ENCODE measurements around the gene TEX38.
"Not testable (repeated sequence)": the region's sequence is repeated elsewhere in the genome, so short reads cannot be mapped to it uniquely, and the experiment has no call there.

The TEX38 gene

GRCh38 chr1:46655848-46656247, 15.8 kb upstream of the TEX38 start:
- no peak overlapping the region for H3K27ac ChIP-seq
- TF ChIP-seq ZFX (IDR thresholded peaks at IDR 0.05) (no peak), CTCF (conservative IDR thresholded peaks at IDR 0.05) (no peak)

DNA sequence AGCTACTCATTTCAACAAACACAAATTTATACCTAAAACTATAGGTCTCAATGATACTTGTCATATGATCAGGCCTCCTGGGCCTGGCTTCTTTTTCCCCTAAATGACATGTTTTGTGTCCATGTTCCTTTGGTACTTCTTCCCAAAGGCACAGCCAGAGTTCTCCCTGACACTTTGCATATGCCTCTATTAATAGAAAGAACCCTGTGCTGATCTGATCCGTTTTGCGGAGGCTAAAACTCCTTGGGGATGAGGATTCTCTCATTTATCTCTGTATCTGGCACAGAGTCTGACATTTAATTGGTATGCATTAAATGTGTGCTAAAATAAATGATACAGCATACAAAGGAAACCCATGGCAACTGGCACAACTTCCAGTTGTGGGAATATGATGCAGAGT, 15.0 kb upstream of the TEX38 start:
- TF ChIP-seq CTCF (conservative IDR thresholded peaks at IDR 0.05): no peak
- no peak overlapping the region for H3K27ac ChIP-seq

GRCh38 chr1:46657775-46658174, 13.9 kb upstream of the TEX38 start:
- TF ChIP-seq ZFX (IDR thresholded peaks at IDR 0.05) (no peak), CTCF (conservative IDR thresholded peaks at IDR 0.05) (no peak)
- no peak overlapping the region for H3K27ac ChIP-seq

GRCh38 chr1:46659307-46659870, 12.3 kb upstream of the TEX38 start:
- no peak for TF ChIP-seq ZFX (IDR thresholded peaks at IDR 0.05)
- no peak for TF ChIP-seq CTCF (conservative IDR thresholded peaks at IDR 0.05)
- no peak overlapping the region for H3K27ac ChIP-seq

GRCh38 chr1:46660116-46660515, 11.5 kb upstream of the TEX38 start:
- not testable (repeated sequence) for H3K27ac ChIP-seq

- not testable (repeated sequence) for H3K27ac ChIP-seq
Measured at GRCh38 chr1:46662919-46663318, 8.7 kb upstream of the TEX38 start.

- no peak for TF ChIP-seq ZFX (IDR thresholded peaks at IDR 0.05)
- no peak for TF ChIP-seq CTCF (conservative IDR thresholded peaks at IDR 0.05)
- no peak overlapping the region for H3K27ac ChIP-seq
Measured at GRCh38 chr1:46665983-46666382, 5.7 kb upstream of the TEX38 start.

GRCh38 chr1:46667782-46668760, 3.6 kb upstream of the TEX38 start, which contains the start of gene ATPAF1:
Gene ATPAF1, minus strand, starts transcription at chr1:46668364. Its CDS starts 42 bp downstream, at chr1:46668322.
- no peak for TF ChIP-seq CTCF (conservative IDR thresholded peaks at IDR 0.05)
- TF ChIP-seq ZFX (IDR thresholded peaks at IDR 0.05): peak; percentile 93
- H3K27ac ChIP-seq: peak within 1 kb of the TSS; percentile 92

All from C4-2B (cell line).